HuH-7 (cell line): ENCODE measurements around the gene ZNF66.
"Not testable (repeated sequence)": the region's sequence is repeated elsewhere in the genome, so short reads cannot be mapped to it uniquely, and the experiment has no call there.

Experiments
- DNase-seq: peaks from one replicate; pipeline ENCODE4 v3.0.0; 2011; ENCODE audit warnings: low spot score

Gene ZNF66

GRCh38 chr19:20776083-20777076, at the start of gene ZNF66:
Gene ZNF66 (plus strand): TSS chr19:20776304. CDS start chr19:20776448, 144 bp downstream.
- DNase-seq: peak; percentile 72

- not testable (repeated sequence) for DNase-seq
Observed at GRCh38 chr19:20750169-20750568, 25.9 kb upstream of the ZNF66 start.

GRCh38 chr19:20752291-20752690, 23.8 kb upstream of the ZNF66 start:
- not testable (repeated sequence) for DNase-seq

GRCh38 chr19:20769225-20769736, 6.8 kb upstream of the ZNF66 start:
- DNase-seq: not testable (repeated sequence)

GRCh38 chr19:20787786-20788185, 11.7 kb downstream of the ZNF66 start:
- no peak for DNase-seq

- DNase-seq: no peak
Observed at GRCh38 chr19:20791806-20792205, 15.7 kb downstream of the ZNF66 start.

GRCh38 chr19:20806311-20807262, 30.5 kb downstream of the ZNF66 start:
- DNase-seq: not testable (repeated sequence)

GRCh38 chr19:20840371-20840770, 64.3 kb downstream of the ZNF66 start:
- no peak for DNase-seq
